ENCODE measurements around the gene CD9. TPM values are rescaled to one million over a fixed set of nuclear protein-coding genes. Genes with fewer than 3 reads are reported as not detected.

The CD9 gene
- total RNA-seq, 4 donors from 2014 or later = 48.6 to 337 (median 129) TPM

DNA sequence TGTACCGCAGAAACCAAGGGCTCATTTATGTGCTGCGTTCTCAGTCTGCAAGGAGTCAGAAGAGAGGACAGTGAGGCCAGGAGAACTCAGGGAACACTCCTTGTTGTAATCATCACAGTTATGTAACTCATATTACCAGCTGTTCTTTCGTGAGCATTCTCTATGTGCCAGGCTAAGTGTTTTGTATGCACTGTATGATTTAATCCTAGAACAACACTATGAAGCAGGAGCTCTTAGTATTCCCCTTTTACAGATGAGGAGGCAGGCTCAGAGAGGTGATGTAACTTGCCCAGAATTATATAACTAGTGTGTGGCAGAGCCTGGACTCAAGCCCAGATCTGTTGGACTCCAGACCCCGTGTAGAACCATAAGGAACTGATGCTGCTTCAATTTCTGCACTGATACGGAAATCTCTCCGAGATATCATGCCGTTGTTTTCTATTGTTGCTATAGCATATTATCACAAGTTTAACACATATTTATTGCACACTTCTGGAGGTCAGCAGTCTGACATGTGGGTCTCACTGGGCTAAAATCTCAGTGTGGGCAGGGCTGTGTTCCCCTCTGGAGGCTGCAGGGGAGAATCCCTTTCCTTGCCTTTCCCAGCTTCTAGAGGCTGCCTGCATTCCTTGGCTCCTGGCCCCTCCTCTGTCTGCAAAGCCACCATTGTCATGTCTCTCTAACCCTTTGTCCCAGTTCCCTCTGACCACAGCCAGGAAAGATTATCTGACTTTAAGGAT lies 16.3 kb upstream of the CD9 start:
- TF ChIP-seq, protein P1, sequence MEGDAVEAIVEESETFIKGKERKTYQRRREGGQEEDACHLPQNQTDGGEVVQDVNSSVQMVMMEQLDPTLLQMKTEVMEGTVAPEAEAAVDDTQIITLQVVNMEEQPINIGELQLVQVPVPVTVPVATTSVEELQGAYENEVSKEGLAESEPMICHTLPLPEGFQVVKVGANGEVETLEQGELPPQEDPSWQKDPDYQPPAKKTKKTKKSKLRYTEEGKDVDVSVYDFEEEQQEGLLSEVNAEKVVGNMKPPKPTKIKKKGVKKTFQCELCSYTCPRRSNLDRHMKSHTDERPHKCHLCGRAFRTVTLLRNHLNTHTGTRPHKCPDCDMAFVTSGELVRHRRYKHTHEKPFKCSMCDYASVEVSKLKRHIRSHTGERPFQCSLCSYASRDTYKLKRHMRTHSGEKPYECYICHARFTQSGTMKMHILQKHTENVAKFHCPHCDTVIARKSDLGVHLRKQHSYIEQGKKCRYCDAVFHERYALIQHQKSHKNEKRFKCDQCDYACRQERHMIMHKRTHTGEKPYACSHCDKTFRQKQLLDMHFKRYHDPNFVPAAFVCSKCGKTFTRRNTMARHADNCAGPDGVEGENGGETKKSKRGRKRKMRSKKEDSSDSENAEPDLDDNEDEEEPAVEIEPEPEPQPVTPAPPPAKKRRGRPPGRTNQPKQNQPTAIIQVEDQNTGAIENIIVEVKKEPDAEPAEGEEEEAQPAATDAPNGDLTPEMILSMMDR (IDR thresholded peaks at IDR 0.05; ENCODE audit: low read depth) = no peak

DNA sequence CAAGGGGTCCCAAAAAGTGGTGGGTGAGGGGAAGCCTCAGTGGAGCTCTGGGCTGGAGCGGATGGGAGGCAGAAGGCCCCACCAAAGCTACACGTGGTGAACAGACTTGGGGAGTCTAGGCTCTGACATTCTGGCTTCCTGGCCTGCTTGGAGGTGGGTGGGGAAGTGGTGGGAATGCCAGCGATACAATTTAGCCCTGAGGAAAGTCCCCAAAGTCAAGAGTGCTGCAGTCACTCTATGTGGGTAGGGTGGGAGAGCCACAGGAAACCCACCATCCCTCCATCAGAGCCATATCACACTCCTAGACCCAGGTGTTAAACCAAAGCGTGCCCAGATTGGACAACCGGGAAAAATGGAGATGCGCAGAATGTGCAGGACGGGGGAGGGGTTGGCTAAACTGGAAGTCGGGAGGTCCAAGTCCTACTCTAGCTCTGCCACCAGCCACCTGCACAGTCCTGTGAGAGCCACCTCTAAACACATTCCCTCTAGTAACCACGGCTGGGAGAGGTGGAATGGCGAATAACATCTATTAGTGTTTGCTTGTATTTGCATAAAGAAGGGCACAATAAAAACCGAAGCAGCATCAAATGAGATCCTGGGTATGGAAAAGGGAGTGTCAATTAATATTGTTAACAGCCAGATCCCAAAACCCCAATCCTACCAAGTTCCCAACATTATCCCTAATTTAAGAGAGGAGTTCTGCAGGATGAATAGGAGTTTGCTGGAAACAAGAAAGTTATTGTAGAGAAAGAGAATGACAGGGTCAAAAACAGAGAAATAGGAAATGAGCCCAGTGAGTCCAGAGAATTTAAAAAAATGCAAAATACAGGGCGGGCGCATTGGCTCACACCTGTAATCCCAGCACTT lies 14.0 kb upstream of the CD9 start:
- TF ChIP-seq, protein P1 (IDR thresholded peaks at IDR 0.05; ENCODE audit: low read depth) = no peak

DNA sequence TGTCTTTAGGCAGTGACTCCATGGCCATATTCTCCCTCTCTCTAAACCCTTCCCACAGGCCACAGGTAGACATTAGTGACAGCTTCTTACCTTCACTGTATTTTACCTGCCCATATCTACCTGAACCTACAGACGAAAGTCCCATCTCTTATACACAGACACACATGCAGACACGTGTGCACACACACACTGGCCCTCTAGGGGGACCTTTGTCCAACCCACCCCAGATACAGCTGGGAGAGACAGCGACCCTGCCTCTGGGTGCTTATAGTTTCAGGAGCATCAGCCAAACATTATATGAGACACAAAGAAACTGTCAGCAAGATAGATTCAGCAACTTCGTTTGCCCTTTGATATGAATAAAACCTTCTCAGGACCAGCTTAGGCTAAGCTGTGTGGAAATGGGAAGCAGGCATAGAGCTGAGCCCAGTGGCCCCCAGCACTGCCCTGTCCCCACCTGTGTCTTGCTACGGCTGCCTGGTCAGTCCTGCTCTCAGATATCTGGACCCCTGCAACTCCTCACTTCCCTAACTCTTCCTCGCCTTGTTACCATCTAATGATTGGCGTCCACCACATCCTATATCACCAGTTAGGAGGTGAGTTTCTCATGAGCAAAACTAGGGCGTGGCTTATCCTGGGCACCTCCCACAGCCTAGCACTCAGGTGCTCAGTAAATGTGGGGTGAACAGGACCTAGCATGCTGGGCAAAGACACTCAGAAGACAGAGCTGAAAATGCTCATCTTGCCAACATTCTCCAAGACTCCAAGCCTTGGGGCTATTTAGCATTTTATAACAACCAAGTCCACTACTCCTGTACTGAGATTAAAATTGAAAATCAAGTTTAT lies 12.0 kb upstream of the CD9 start:
- TF ChIP-seq, protein P1 (IDR thresholded peaks at IDR 0.05; ENCODE audit: low read depth) = no peak

DNA sequence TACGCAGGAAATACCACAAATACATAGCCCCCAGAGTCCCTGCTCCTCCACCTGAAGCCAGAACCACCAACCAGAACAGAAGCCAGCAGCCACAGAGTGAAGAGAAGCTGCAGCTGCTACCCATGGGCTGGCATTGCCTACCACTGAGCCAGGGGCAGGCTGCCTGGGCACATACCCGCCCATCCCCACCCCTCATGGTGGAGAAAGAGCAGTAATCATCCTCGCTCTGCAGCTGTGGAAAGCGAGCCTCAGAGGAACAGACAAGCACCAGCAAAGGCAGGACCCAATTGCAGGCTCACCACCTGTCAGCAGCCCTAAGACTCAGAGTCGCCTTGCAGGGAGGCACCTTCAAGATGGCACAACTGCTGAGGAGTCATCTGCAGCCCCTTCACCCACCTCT lies 11.2 kb upstream of the CD9 start:
- TF ChIP-seq, protein P1 (IDR thresholded peaks at IDR 0.05; ENCODE audit: low read depth) = no peak

DNA sequence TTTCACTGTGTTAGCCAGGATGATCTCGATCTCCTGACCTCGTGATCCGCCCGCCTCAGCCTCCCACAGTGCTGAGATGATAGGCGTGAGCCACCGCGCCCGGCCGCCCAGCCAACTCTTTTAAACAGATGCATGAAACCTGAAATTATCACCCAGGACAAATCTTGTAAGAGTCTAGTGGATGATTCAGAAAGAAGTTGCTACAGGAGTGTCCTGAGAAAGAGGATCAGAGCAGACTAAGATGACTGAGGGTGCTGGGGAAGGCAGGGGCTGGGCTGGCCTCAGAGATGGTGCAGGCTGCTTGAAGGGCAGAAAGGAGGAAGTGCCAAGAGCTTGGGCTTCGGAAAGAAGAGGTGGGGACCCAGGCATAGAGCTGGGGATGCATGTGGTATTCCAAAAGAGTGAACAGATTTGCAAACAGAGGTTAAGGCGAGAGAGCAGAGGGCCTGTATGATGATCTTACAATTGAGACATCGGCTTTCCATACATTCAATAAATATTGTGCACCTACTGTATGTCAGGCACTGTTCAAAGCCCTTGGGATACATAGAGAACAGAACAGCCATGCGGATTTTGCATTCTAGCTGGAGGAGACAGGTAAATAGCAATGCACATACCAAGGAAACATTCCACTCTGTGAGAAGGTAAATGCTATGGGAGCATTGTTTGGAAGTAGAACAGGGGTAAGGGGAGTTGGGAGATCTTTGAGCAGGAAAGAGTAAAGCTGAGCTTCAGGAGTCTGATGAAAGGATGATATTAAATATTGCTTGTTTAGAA lies 7.4 kb upstream of the CD9 start:
- TF ChIP-seq, protein P1 (IDR thresholded peaks at IDR 0.05; ENCODE audit: low read depth) = no peak

DNA sequence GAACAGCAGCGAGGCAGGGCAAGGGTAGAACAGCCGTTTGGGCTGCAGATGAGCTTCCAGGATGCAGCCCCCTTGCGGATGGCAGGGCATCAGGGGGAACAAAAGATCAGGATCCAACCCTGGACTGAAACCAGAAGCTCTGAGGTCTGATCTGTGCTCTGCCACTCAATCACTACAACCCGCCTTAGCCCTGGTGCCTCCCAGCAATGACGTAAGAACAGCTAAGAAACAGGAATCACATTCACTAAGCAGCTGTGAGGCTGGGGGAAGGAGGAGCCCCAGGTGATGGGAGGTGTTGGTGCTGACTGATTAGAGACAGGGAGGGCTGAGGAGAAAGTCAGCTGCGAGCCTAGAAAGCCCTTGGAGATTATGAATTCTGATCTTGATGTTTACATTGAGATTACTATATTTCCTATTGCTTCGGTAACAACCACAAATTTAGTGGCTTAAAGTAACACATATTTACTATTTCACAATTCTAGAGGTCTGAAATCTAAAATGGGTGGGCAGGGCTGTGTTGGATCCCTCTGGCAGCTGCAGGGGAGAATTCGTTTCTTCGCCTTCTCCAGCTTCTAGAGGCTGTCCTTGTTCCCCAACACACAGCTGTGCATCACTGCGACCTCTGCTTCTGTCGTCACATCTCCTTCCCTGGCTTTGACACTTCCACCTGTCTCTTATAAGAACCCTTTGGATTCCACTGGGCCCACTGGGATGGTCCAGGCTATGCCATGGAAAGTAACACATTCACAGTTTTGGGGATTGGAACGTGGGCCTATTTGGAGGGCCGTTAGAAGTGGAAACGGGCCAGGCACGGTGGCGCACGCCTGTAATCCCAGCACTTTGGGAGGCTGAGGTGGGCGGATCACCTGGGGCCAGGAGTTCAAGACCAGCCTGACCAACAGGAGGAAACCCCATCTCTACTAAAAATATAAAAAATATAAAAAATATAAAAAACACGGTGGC lies 6.1 kb upstream of the CD9 start:
- TF ChIP-seq, protein P1 (IDR thresholded peaks at IDR 0.05; ENCODE audit: low read depth) = no peak

Data from subcutaneous adipose tissue (tissue), 4 donors.